ENCODE data around the gene CDH20. TPM values are rescaled to one million over a fixed set of nuclear protein-coding genes. Genes with fewer than 3 reads are reported as not detected.

The CDH20 gene
- total RNA-seq, 1 experiment from 2014 or later, result not detected

DNA sequence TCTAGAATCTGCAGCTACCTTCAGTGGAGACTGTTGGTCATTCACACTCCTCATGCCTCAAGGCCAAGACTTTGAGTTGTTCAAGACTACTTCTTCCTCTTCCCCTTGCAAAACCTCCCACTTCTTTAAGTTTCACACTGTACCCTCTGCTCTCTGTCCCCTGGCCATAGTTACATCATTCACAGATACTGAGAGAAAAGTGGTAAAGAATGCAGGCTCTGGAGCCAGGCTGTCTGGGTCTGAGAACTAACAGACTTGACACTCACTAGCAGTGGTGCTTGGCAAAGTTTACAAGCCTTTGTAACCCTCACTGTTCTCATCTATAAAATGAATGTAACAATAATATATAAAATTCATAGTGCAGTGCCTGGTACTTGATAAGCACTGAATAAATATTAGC lies 61.8 kb downstream of the CDH20 start:
- Mint-ChIP-seq H3K4me3 (ENCODE audit: low read depth, unreplicated experiment) (no peak overlapping the region), H3K9me3 (ENCODE audit: low read depth, unreplicated experiment) (no peaks in the 10 kb centered on the region), H3K36me3 (ENCODE audit: insufficient read depth, unreplicated experiment) (no peaks in the 10 kb centered on the region), H3K27ac (ENCODE audit: unreplicated experiment) (no peak overlapping the region), H3K27me3 (ENCODE audit: unreplicated experiment) (no peaks in the 10 kb centered on the region), H3K4me1 (ENCODE audit: low read depth, unreplicated experiment) (no peaks in the 10 kb centered on the region)
- CTCF ChIA-PET, result no interaction called here
- BruUV-seq (replicated peaks), result no TSS peak
- intact Hi-C loops (cut with micrococcal nuclease; ENCODE audit: unreplicated experiment), result no loop called here
- no peak for DNase-seq
- TF ChIP-seq CTCF (IDR thresholded peaks at IDR 0.05; ENCODE audit: unreplicated experiment), result no peak

GRCh38 chr18:61397222-61397621 lies 64.0 kb downstream of the CDH20 start:
- Mint-ChIP-seq H3K27me3 (ENCODE audit: unreplicated experiment) (no peaks in the 10 kb centered on the region), H3K27ac (ENCODE audit: unreplicated experiment) (no peak overlapping the region), H3K4me3 (ENCODE audit: low read depth, unreplicated experiment) (no peak overlapping the region), H3K9me3 (ENCODE audit: low read depth, unreplicated experiment) (no peaks in the 10 kb centered on the region), H3K4me1 (ENCODE audit: low read depth, unreplicated experiment) (peaks cover 10% of the 10 kb centered on the region), H3K36me3 (ENCODE audit: insufficient read depth, unreplicated experiment) (no peaks in the 10 kb centered on the region)
- no TSS peak for BruUV-seq (replicated peaks)
- no peak for TF ChIP-seq CTCF (IDR thresholded peaks at IDR 0.05; ENCODE audit: unreplicated experiment)
- intact Hi-C loops (cut with micrococcal nuclease; ENCODE audit: unreplicated experiment), result no loop called here
- no peak for DNase-seq
- CTCF ChIA-PET, result no interaction called here

GRCh38 chr18:61398961-61399705 lies 65.9 kb downstream of the CDH20 start:
- TF ChIP-seq CTCF (IDR thresholded peaks at IDR 0.05; ENCODE audit: unreplicated experiment), result no peak
- H3K9me3 Mint-ChIP-seq (ENCODE audit: low read depth, unreplicated experiment), result peaks cover 3% of the 10 kb centered on the region
- DNase-seq, result no peak
- intact Hi-C loops (cut with micrococcal nuclease; ENCODE audit: unreplicated experiment), result no loop called here
- CTCF ChIA-PET, result no interaction called here
- no peaks in the 10 kb centered on the region for H3K36me3 Mint-ChIP-seq (ENCODE audit: insufficient read depth, unreplicated experiment)
- no peak overlapping the region for H3K4me3 Mint-ChIP-seq (ENCODE audit: low read depth, unreplicated experiment)
- BruUV-seq (replicated peaks), result no TSS peak
- no peaks in the 10 kb centered on the region for H3K27me3 Mint-ChIP-seq (ENCODE audit: unreplicated experiment)
- peaks cover 10% of the 10 kb centered on the region for H3K4me1 Mint-ChIP-seq (ENCODE audit: low read depth, unreplicated experiment)
- H3K27ac Mint-ChIP-seq (ENCODE audit: unreplicated experiment), result no peak overlapping the region

DNA sequence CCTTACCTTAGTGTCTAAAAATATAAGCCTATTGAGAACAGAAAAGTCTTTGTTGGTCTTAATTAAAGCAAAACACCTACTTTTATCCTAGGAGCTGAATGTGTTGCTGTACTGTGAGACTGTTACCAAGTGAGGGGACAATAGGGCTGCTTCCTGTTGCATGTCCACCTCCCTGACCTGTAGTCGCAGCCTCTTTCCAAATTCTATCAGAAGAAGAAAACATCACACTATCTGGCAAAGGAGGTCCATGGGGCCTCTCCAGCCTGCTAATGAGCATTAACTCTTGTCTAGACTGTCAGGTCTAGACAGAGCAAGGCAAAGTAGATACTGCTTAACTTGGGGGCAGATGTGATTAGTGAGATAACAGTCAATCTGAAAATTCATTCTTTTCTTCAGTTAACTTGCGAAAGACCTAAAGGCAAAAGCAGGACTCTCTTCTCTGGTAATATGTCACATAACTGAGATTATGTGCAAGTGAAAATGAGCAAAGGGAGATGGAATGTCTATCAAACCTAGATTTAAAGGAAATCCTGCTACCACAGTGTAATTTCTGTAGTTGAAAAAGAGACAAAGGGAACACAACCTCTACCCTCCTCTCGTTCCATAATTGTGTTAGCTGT lies 66.9 kb downstream of the CDH20 start:
- Mint-ChIP-seq H3K4me3 (ENCODE audit: low read depth, unreplicated experiment) (no peak overlapping the region), H3K36me3 (ENCODE audit: insufficient read depth, unreplicated experiment) (no peaks in the 10 kb centered on the region), H3K27ac (ENCODE audit: unreplicated experiment) (no peak overlapping the region), H3K4me1 (ENCODE audit: low read depth, unreplicated experiment) (peaks cover 10% of the 10 kb centered on the region), H3K9me3 (ENCODE audit: low read depth, unreplicated experiment) (peaks cover 3% of the 10 kb centered on the region), H3K27me3 (ENCODE audit: unreplicated experiment) (no peaks in the 10 kb centered on the region)
- CTCF ChIA-PET, result no interaction called here
- no peak for DNase-seq
- no peak for TF ChIP-seq CTCF (IDR thresholded peaks at IDR 0.05; ENCODE audit: unreplicated experiment)
- BruUV-seq (replicated peaks), result no TSS peak
- intact Hi-C loops (cut with micrococcal nuclease; ENCODE audit: unreplicated experiment), result no loop called here

Measured in Calu3 (cell line).